Cerebellar nuclear complex (tissue), 1 donor: ENCODE data around the gene FAN1.

ENCODE experiments used
- DNase-seq, 2 experiments: peaks; one replicate each; lab custom pipeline; 2025; lab: John Stamatoyannopoulos, UW

FAN1 gene

GRCh38 chr15:30921106-30921505, 17.4 kb downstream of the FAN1 start:
- DNase-seq: no peak

- DNase-seq: no peak
Observed at GRCh38 chr15:30921781-30922479, 18.2 kb downstream of the FAN1 start.

GRCh38 chr15:30922480-30923311, 19.0 kb downstream of the FAN1 start:
- DNase-seq: no peak

GRCh38 chr15:30923429-30923828, 19.7 kb downstream of the FAN1 start:
- DNase-seq: no peak

- no peak for DNase-seq
Observed at GRCh38 chr15:30924353-30924752, 20.6 kb downstream of the FAN1 start.

- no peak for DNase-seq
Observed at GRCh38 chr15:30925686-30926085, 22.0 kb downstream of the FAN1 start.

GRCh38 chr15:30926161-30926560, 22.4 kb downstream of the FAN1 start:
- no peak for DNase-seq

- DNase-seq: no peak
Observed at GRCh38 chr15:30927148-30927761, 23.5 kb downstream of the FAN1 start.

- DNase-seq: no peak
Observed at GRCh38 chr15:30928076-30928475, 24.4 kb downstream of the FAN1 start.

- DNase-seq: no peak
Observed at GRCh38 chr15:30929064-30929669, 25.5 kb downstream of the FAN1 start.

GRCh38 chr15:30929982-30930381, 26.3 kb downstream of the FAN1 start:
- DNase-seq: no peak

GRCh38 chr15:30930422-30930821, 26.7 kb downstream of the FAN1 start:
- no peak for DNase-seq

GRCh38 chr15:30933293-30933692, 29.6 kb downstream of the FAN1 start:
- DNase-seq: no peak

- no peak for DNase-seq
Observed at GRCh38 chr15:30939161-30939560, 35.4 kb downstream of the FAN1 start.

GRCh38 chr15:30940359-30940758, 36.6 kb downstream of the FAN1 start:
- DNase-seq: no peak

- no peak for DNase-seq
Observed at GRCh38 chr15:30941520-30941919, 37.8 kb downstream of the FAN1 start.

GRCh38 chr15:30943654-30944335, 40.1 kb downstream of the FAN1 start:
- DNase-seq: no peak

GRCh38 chr15:30953183-30953582, 49.5 kb downstream of the FAN1 start:
- no peak for DNase-seq

- DNase-seq: no peak
Observed at GRCh38 chr15:30953731-30954378, 50.1 kb downstream of the FAN1 start.

- no peak for DNase-seq
Observed at GRCh38 chr15:30954674-30955073, 51.0 kb downstream of the FAN1 start.
